ENCODE measurements around the gene MMADHC.

Gene MMADHC

GRCh38 chr2:149587220-149587949 is at the start of gene MMADHC:
MMADHC (minus strand) TSS chr2:149587775; CDS start chr2:149587097, 678 bp downstream.
- peak within 1 kb of the TSS; percentile 100 for H3K27ac Mint-ChIP-seq
- H3K27me3 Mint-ChIP-seq (ENCODE audit: low read depth) = peaks cover 26% of the 10 kb centered on the region
- peaks cover 32% of the 10 kb centered on the region for H3K4me1 Mint-ChIP-seq (ENCODE audit: low read depth)
- H3K4me3 Mint-ChIP-seq = peak within 1 kb of the TSS; percentile 100
- peaks cover 25% of the 10 kb centered on the region for H3K36me3 Mint-ChIP-seq (ENCODE audit: low read depth)
- no peaks in the 10 kb centered on the region for H3K9me3 Mint-ChIP-seq

- Mint-ChIP-seq H3K9me3 (peaks cover 4% of the 10 kb centered on the region), H3K4me1 (ENCODE audit: low read depth) (no peaks in the 10 kb centered on the region), H3K27me3 (ENCODE audit: low read depth) (no peaks in the 10 kb centered on the region), H3K27ac (no peak overlapping the region), H3K4me3 (no peak overlapping the region), H3K36me3 (ENCODE audit: low read depth) (no peaks in the 10 kb centered on the region)
Measured at GRCh38 chr2:149634103-149634502, 46.5 kb upstream of the MMADHC start.

GRCh38 chr2:149630445-149630844 is 42.9 kb upstream of the MMADHC start:
- H3K4me1 Mint-ChIP-seq (ENCODE audit: low read depth) = no peaks in the 10 kb centered on the region
- no peaks in the 10 kb centered on the region for H3K27me3 Mint-ChIP-seq (ENCODE audit: low read depth)
- H3K4me3 Mint-ChIP-seq = no peak overlapping the region
- H3K36me3 Mint-ChIP-seq (ENCODE audit: low read depth) = no peaks in the 10 kb centered on the region
- H3K27ac Mint-ChIP-seq = no peak overlapping the region
- H3K9me3 Mint-ChIP-seq = no peaks in the 10 kb centered on the region

- no peak overlapping the region for H3K27ac Mint-ChIP-seq
- H3K36me3 Mint-ChIP-seq (ENCODE audit: low read depth) = no peaks in the 10 kb centered on the region
- no peaks in the 10 kb centered on the region for H3K4me1 Mint-ChIP-seq (ENCODE audit: low read depth)
- H3K9me3 Mint-ChIP-seq = no peaks in the 10 kb centered on the region
- no peak overlapping the region for H3K4me3 Mint-ChIP-seq
- H3K27me3 Mint-ChIP-seq (ENCODE audit: low read depth) = peaks cover 3% of the 10 kb centered on the region
Measured at GRCh38 chr2:149629026-149629425, 41.5 kb upstream of the MMADHC start.

GRCh38 chr2:149627111-149627801 is 39.7 kb upstream of the MMADHC start:
- no peak overlapping the region for H3K27ac Mint-ChIP-seq
- no peaks in the 10 kb centered on the region for H3K36me3 Mint-ChIP-seq (ENCODE audit: low read depth)
- no peaks in the 10 kb centered on the region for H3K9me3 Mint-ChIP-seq
- H3K4me3 Mint-ChIP-seq = no peak overlapping the region
- no peaks in the 10 kb centered on the region for H3K4me1 Mint-ChIP-seq (ENCODE audit: low read depth)
- peaks cover 3% of the 10 kb centered on the region for H3K27me3 Mint-ChIP-seq (ENCODE audit: low read depth)

- Mint-ChIP-seq H3K4me3 (no peak overlapping the region), H3K27ac (no peak overlapping the region), H3K9me3 (no peaks in the 10 kb centered on the region), H3K4me1 (ENCODE audit: low read depth) (no peaks in the 10 kb centered on the region), H3K36me3 (ENCODE audit: low read depth) (no peaks in the 10 kb centered on the region), H3K27me3 (ENCODE audit: low read depth) (peaks cover 3% of the 10 kb centered on the region)
Measured at GRCh38 chr2:149625671-149626070, 38.1 kb upstream of the MMADHC start.

- Mint-ChIP-seq H3K27ac (no peak overlapping the region), H3K27me3 (ENCODE audit: low read depth) (peaks cover 4% of the 10 kb centered on the region), H3K36me3 (ENCODE audit: low read depth) (no peaks in the 10 kb centered on the region), H3K9me3 (no peaks in the 10 kb centered on the region), H3K4me1 (ENCODE audit: low read depth) (no peaks in the 10 kb centered on the region), H3K4me3 (no peak overlapping the region)
Measured at GRCh38 chr2:149625271-149625670, 37.7 kb upstream of the MMADHC start.

- H3K4me1 Mint-ChIP-seq (ENCODE audit: low read depth) = no peaks in the 10 kb centered on the region
- no peak overlapping the region for H3K27ac Mint-ChIP-seq
Measured at GRCh38 chr2:149622343-149622742, 34.8 kb upstream of the MMADHC start.

GRCh38 chr2:149617476-149617875 is 29.9 kb upstream of the MMADHC start:
- Mint-ChIP-seq H3K4me3 (no peak overlapping the region), H3K9me3 (no peaks in the 10 kb centered on the region), H3K27me3 (ENCODE audit: low read depth) (peaks cover 11% of the 10 kb centered on the region), H3K4me1 (ENCODE audit: low read depth) (no peaks in the 10 kb centered on the region), H3K27ac (no peak overlapping the region), H3K36me3 (ENCODE audit: low read depth) (no peaks in the 10 kb centered on the region)

More at GRCh38 chr2:149622343-149622742, 34.8 kb upstream of the MMADHC start:
- Mint-ChIP-seq H3K4me3 (no peak overlapping the region), H3K36me3 (ENCODE audit: low read depth) (no peaks in the 10 kb centered on the region), H3K27me3 (ENCODE audit: low read depth) (peaks cover 15% of the 10 kb centered on the region), H3K9me3 (no peaks in the 10 kb centered on the region)

- Mint-ChIP-seq H3K36me3 (ENCODE audit: low read depth) (no peaks in the 10 kb centered on the region), H3K9me3 (no peaks in the 10 kb centered on the region), H3K4me1 (ENCODE audit: low read depth) (no peaks in the 10 kb centered on the region), H3K27me3 (ENCODE audit: low read depth) (peaks cover 11% of the 10 kb centered on the region), H3K27ac (no peak overlapping the region), H3K4me3 (no peak overlapping the region)
Measured at GRCh38 chr2:149616681-149617456, 29.3 kb upstream of the MMADHC start.

- H3K27ac Mint-ChIP-seq = no peak overlapping the region
Measured at GRCh38 chr2:149613704-149614103, 26.1 kb upstream of the MMADHC start.

GRCh38 chr2:149612122-149612521 is 24.5 kb upstream of the MMADHC start:
- Mint-ChIP-seq H3K27ac (no peak overlapping the region), H3K4me1 (ENCODE audit: low read depth) (no peaks in the 10 kb centered on the region), H3K27me3 (ENCODE audit: low read depth) (peaks cover 3% of the 10 kb centered on the region), H3K9me3 (no peaks in the 10 kb centered on the region), H3K4me3 (no peak overlapping the region), H3K36me3 (ENCODE audit: low read depth) (no peaks in the 10 kb centered on the region)

More at GRCh38 chr2:149613704-149614103, 26.1 kb upstream of the MMADHC start:
- Mint-ChIP-seq H3K9me3 (no peaks in the 10 kb centered on the region), H3K4me3 (no peak overlapping the region), H3K36me3 (ENCODE audit: low read depth) (no peaks in the 10 kb centered on the region), H3K27me3 (ENCODE audit: low read depth) (peaks cover 8% of the 10 kb centered on the region), H3K4me1 (ENCODE audit: low read depth) (no peaks in the 10 kb centered on the region)

GRCh38 chr2:149611100-149611820 is 23.7 kb upstream of the MMADHC start:
- Mint-ChIP-seq H3K4me1 (ENCODE audit: low read depth) (no peaks in the 10 kb centered on the region), H3K4me3 (no peak overlapping the region), H3K9me3 (no peaks in the 10 kb centered on the region), H3K27me3 (ENCODE audit: low read depth) (peaks cover 6% of the 10 kb centered on the region), H3K36me3 (ENCODE audit: low read depth) (no peaks in the 10 kb centered on the region), H3K27ac (no peak overlapping the region)

- no peaks in the 10 kb centered on the region for H3K36me3 Mint-ChIP-seq (ENCODE audit: low read depth)
Measured at GRCh38 chr2:149606251-149606811, 18.8 kb upstream of the MMADHC start.

More at GRCh38 chr2:149606251-149606811, 18.8 kb upstream of the MMADHC start:
- no peak overlapping the region for H3K4me3 Mint-ChIP-seq
- peaks cover 7% of the 10 kb centered on the region for H3K4me1 Mint-ChIP-seq (ENCODE audit: low read depth)
- peaks cover 13% of the 10 kb centered on the region for H3K27me3 Mint-ChIP-seq (ENCODE audit: low read depth)
- no peak overlapping the region for H3K27ac Mint-ChIP-seq
- no peaks in the 10 kb centered on the region for H3K9me3 Mint-ChIP-seq

All from T-helper 1 cell treated with Interleukin-12 subunit alpha and Interleukin-12 subunit beta and Interleukin-4 antibody, amounts not matched to agents 30 μg/mL and 1 μg/mL, for 36 hours (primary cell).